DLD1 (cell line): Measurements from ENCODE around the gene DRAM2.
"Not testable (repeated sequence)": the region's sequence is repeated elsewhere in the genome, so short reads cannot be mapped to it uniquely, and the experiment has no call there.

Experiments used
- in situ Hi-C: cut with HindIII; loops from 2 replicates; pipeline ENCODE4 v1.10.0; 2017; ENCODE audit warnings: low sequenced_read_pairs

Gene DRAM2

DNA sequence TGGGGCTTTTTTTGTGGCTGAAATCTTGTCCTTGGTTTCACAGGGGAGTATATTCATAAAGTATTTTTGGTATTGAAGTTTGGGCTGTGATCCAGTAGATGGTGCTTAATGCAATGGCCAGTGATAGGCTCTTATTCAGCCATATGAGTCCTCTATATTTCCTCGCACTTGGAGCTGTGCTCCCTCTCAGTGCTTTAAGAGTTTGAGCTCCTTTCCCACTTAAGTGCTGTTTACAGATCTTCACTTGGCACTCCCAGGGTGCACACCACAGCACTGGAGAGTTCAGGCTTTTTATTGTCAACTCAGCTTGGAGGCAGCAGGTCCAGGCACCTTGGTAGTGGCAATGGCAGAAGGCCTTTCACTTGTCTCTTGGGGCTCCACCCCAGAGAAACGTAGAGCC lies 54.9 kb downstream of the DRAM2 start:
- in situ Hi-C loops, result no loop called here

DNA sequence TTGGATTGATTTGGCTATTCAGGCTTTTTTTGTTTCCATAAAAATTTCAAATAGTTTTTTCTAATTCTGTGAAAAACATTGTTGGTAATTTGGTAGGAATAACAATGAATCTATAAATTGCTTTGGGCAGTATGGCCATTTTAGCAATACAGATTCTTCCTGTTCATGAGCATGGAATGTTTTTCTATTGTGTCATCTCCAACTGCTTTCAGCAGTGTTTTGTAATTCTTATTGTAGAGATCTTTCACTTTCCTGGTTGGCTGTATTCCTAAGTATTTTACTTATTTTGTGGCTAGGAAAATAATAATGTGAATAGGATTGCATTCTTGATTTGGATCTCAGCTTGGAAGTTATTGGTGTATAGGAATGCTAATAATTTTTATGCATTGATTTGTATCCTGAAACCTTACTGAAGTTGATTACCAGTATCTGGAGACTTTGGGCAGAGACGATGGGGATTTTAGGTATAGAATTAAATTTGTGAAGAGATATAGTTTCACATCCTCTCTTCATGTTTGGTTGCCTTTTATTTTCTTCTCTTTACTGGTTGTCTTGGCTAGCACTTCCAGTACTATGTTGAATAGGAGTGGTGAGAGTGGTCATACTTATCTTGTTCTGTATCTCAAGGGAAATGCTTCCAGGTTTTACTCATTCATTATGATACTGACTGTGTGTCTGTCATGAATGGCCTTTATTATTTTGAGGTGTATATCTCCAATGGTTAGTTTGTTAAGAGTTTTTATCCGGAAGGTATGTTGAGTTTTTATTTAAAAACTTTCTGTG lies 57.3 kb downstream of the DRAM2 start:
- in situ Hi-C loops, result no loop called here

DNA sequence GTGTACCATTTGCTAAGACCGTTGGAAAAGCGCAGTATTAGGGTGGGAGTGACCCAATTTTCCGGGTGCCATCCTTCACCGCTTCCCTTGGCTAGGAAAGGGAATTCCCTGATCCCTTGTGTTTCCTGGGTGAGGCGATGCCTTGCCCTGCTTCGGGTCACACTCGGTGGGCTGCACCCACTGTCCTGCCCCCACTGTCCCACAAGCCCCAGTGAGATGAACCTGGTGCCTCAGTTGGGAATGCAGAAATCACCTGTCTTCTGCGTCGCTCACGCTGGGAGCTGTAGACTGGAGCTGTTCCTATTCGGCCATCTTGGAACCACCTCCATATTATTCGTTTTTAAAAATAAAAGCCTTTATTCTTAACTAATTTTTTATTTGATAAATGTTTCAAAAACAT lies 60.6 kb downstream of the DRAM2 start:
- in situ Hi-C loops, result not testable (repeated sequence)

DNA sequence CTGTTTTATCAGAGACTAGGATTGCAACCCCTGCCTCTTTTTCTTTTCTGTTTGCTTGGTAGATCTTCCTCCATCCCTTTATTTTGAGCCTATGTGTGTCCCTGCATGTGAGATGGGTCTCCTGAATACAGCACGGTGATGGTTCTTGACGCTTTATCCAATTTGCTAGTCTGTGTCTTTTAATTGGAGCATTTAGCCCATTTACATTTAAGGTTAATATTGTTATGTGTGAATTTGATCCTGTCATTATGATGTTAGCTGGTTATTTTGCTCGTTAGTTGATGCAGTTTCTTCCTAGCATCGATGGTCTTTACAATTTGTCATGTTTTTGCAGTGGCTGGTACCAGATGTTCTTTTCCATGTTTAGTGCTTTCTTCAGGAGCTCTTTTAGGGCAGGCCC lies 62.6 kb downstream of the DRAM2 start:
- in situ Hi-C loops, result not testable (repeated sequence)
